Measurements from ENCODE around the gene EDDM3A.

DNA sequence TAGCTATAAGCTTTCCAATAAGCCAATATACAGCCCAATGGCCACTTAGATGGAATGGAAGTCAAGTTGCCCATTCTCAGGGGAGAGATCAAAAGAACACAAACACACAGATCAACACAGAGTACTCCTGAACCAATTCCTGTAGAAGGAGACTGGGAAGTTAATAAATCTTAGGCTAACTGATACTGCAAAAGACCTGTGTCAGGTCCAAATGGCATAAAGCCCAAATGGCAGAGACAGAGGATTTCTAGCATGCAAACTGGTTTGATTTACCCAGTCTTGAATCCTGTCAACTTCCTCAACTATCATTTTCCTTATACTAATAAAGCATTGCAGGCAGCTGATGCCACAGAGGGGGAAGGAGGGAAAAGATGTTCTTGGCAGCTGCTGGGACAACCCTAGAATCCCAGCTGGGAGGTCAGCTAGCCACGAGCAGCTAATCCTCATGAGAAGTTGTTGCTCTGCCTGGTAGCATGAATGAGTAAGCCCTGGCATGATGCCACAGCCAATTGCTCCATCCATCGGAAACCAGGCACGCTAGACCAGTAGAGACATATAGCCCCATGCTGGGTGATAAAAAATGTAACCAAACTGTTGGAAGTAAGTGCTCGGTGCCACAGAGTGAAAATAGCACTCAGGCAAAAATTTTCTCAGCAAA lies 31.0 kb upstream of the EDDM3A start:
- TF ChIP-seq POLR2A (IDR thresholded peaks at IDR 0.05): no peak
- TF ChIP-seq, protein P1, sequence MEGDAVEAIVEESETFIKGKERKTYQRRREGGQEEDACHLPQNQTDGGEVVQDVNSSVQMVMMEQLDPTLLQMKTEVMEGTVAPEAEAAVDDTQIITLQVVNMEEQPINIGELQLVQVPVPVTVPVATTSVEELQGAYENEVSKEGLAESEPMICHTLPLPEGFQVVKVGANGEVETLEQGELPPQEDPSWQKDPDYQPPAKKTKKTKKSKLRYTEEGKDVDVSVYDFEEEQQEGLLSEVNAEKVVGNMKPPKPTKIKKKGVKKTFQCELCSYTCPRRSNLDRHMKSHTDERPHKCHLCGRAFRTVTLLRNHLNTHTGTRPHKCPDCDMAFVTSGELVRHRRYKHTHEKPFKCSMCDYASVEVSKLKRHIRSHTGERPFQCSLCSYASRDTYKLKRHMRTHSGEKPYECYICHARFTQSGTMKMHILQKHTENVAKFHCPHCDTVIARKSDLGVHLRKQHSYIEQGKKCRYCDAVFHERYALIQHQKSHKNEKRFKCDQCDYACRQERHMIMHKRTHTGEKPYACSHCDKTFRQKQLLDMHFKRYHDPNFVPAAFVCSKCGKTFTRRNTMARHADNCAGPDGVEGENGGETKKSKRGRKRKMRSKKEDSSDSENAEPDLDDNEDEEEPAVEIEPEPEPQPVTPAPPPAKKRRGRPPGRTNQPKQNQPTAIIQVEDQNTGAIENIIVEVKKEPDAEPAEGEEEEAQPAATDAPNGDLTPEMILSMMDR (IDR thresholded peaks at IDR 0.05): no peak
